ENCODE results near the gene DUSP10. TPM values are rescaled to one million over a fixed set of nuclear protein-coding genes. Genes with fewer than 3 reads are reported as not detected.

The DUSP10 gene
- total RNA-seq, 2 donors from 2014 or later, result 6.5 to 11.7 TPM

GRCh38 chr1:221739677-221740025 lies 2.2 kb downstream of the DUSP10 start:
- Mint-ChIP-seq H3K27ac (no peak overlapping the region), H3K4me3 (no peak overlapping the region), H3K36me3 (ENCODE audit: low read depth) (peaks cover 40% of the 10 kb centered on the region), H3K9me3 (no peaks in the 10 kb centered on the region), H3K27me3 (ENCODE audit: insufficient read depth) (peaks cover 2% of the 10 kb centered on the region), H3K4me1 (peaks cover 28% of the 10 kb centered on the region)
- Histone ChIP-seq H3K27ac (ENCODE audit: low read depth, low read length) (no peak overlapping the region), H3K4me3 (ENCODE audit: low read length) (peak overlapping the region; percentile 100), H3K9ac (ENCODE audit: extremely low read depth, low read length, poor library complexity, severe bottlenecking) (peak overlapping the region; percentile 80), H3K36me3 (ENCODE audit: control insufficient read depth, insufficient read depth, low read length) (peaks cover 50% of the 10 kb centered on the region), H3K27me3 (ENCODE audit: control insufficient read depth, insufficient read depth, low read length, poor library complexity, severe bottlenecking) (no peaks in the 10 kb centered on the region), H3K9me3 (ENCODE audit: control insufficient read depth, low read length) (no peaks in the 10 kb centered on the region), H3K4me1 (ENCODE audit: control insufficient read depth, insufficient read depth, low read length) (peaks cover 12% of the 10 kb centered on the region)
- no peak for DNase-seq
- WGBS, 2 experiments (ENCODE audit: insufficient coverage in 1 of 2, insufficient read length in 1 of 2), result 86 to 100% methylated on average over 4 to 6 of the region's 6 CpGs
- TF ChIP-seq, protein P1, sequence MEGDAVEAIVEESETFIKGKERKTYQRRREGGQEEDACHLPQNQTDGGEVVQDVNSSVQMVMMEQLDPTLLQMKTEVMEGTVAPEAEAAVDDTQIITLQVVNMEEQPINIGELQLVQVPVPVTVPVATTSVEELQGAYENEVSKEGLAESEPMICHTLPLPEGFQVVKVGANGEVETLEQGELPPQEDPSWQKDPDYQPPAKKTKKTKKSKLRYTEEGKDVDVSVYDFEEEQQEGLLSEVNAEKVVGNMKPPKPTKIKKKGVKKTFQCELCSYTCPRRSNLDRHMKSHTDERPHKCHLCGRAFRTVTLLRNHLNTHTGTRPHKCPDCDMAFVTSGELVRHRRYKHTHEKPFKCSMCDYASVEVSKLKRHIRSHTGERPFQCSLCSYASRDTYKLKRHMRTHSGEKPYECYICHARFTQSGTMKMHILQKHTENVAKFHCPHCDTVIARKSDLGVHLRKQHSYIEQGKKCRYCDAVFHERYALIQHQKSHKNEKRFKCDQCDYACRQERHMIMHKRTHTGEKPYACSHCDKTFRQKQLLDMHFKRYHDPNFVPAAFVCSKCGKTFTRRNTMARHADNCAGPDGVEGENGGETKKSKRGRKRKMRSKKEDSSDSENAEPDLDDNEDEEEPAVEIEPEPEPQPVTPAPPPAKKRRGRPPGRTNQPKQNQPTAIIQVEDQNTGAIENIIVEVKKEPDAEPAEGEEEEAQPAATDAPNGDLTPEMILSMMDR (conservative IDR thresholded peaks at IDR 0.05), result no peak

DNA sequence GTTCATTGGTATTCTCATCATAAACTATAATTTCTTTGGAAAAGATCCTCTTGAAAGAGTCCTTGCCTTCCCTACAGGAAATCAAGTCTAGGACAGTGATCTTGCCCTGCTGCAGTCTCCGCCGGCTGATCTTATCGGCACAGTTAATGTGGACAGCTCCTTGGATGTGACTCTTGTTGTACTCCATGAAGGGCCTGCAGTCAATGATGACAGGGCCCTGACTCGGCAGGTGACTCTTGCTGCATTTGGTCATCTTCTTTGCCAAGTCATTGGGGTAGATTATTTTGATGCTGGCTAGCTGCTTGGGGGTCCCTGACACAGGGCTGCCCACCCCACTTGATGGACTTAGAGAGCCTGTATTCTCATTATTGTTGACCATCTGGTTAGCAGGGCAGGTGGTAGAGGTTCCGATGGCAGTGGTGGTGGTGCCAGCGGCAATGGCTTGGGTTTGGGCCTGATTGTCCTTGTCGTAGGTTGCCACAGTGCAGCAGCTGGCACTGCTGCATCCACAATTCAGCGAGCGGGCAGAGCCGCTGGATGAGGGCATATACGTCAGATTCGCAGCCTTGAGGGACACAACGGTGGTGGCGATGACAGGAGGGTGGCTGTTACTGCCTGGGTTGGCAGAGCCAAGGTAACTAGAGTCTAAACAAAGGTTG lies 2.7 kb downstream of the DUSP10 start:
- peaks cover 25% of the 10 kb centered on the region for H3K4me1 Mint-ChIP-seq
- H3K4me3 Mint-ChIP-seq, result no peak overlapping the region

DNA sequence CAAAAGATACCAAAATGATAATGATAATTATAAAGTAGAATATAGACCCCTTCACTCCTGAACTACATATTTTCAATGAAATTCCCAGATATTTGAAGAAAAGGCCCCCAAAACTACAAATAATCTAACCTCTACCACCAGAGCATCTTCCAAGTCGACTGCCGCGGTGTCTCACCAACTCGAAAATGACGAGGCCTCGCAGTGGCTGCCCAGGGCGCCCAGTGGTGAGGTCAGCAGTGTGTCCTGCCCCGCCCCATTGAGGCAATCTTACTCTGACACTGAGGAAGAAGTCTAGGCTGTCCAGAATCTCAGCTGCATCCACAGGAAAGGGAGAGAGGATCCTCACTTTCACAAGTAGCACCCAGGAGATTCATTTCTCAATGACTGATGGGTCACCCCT lies 5.2 kb downstream of the DUSP10 start:
- Mint-ChIP-seq H3K27ac (no peak overlapping the region), H3K27me3 (ENCODE audit: insufficient read depth) (peaks cover 2% of the 10 kb centered on the region), H3K4me3 (no peak overlapping the region), H3K4me1 (peaks cover 17% of the 10 kb centered on the region), H3K36me3 (ENCODE audit: low read depth) (peaks cover 43% of the 10 kb centered on the region), H3K9me3 (no peaks in the 10 kb centered on the region)
- TF ChIP-seq, protein P1 (conservative IDR thresholded peaks at IDR 0.05), result no peak
- Histone ChIP-seq H3K4me1 (ENCODE audit: control insufficient read depth, insufficient read depth, low read length) (peaks cover 7% of the 10 kb centered on the region), H3K9me3 (ENCODE audit: control insufficient read depth, low read length) (no peaks in the 10 kb centered on the region), H3K9ac (ENCODE audit: extremely low read depth, low read length, poor library complexity, severe bottlenecking) (no peak overlapping the region), H3K4me3 (ENCODE audit: low read length) (peak overlapping the region; percentile 100), H3K27ac (ENCODE audit: low read depth, low read length) (no peak overlapping the region), H3K36me3 (ENCODE audit: control insufficient read depth, insufficient read depth, low read length) (peaks cover 79% of the 10 kb centered on the region), H3K27me3 (ENCODE audit: control insufficient read depth, insufficient read depth, low read length, poor library complexity, severe bottlenecking) (no peaks in the 10 kb centered on the region)
- 95% methylated on average over 4 to 8 of the region's 8 CpGs for WGBS, 2 experiments (ENCODE audit: insufficient coverage in 1 of 2, insufficient read length in 1 of 2)
- no peak for DNase-seq

More for the DNA sequence above, 2.7 kb downstream of the DUSP10 start:
- no peak overlapping the region for H3K27ac ChIP-seq (ENCODE audit: low read depth, low read length)
- H3K36me3 ChIP-seq (ENCODE audit: control insufficient read depth, insufficient read depth, low read length), result peaks cover 55% of the 10 kb centered on the region
- Mint-ChIP-seq H3K36me3 (ENCODE audit: low read depth) (peaks cover 40% of the 10 kb centered on the region), H3K9me3 (no peaks in the 10 kb centered on the region), H3K27me3 (ENCODE audit: insufficient read depth) (peaks cover 2% of the 10 kb centered on the region), H3K27ac (no peak overlapping the region)
- TF ChIP-seq, protein P1 (conservative IDR thresholded peaks at IDR 0.05), result no peak
- peak overlapping the region; percentile 100 for H3K4me3 ChIP-seq (ENCODE audit: low read length)
- H3K4me1 ChIP-seq (ENCODE audit: control insufficient read depth, insufficient read depth, low read length), result peaks cover 12% of the 10 kb centered on the region
- WGBS, 2 experiments (ENCODE audit: insufficient coverage in 1 of 2, insufficient read length in 1 of 2), result 96 to 98% methylated on average over 9 to 14 of the region's 14 CpGs
- H3K9ac ChIP-seq (ENCODE audit: extremely low read depth, low read length, poor library complexity, severe bottlenecking), result no peak overlapping the region
- no peaks in the 10 kb centered on the region for H3K27me3 ChIP-seq (ENCODE audit: control insufficient read depth, insufficient read depth, low read length, poor library complexity, severe bottlenecking)
- DNase-seq, result no peak
- no peaks in the 10 kb centered on the region for H3K9me3 ChIP-seq (ENCODE audit: control insufficient read depth, low read length)
